Measurements from ENCODE around the gene ANKS1A. TPM values are rescaled to one million over a fixed set of nuclear protein-coding genes. Genes with fewer than 3 reads are reported as not detected.

ANKS1A gene
- total RNA-seq, 4 donors from 2014 or later: 25.7 to 49.7 (median 28.1) TPM

DNA sequence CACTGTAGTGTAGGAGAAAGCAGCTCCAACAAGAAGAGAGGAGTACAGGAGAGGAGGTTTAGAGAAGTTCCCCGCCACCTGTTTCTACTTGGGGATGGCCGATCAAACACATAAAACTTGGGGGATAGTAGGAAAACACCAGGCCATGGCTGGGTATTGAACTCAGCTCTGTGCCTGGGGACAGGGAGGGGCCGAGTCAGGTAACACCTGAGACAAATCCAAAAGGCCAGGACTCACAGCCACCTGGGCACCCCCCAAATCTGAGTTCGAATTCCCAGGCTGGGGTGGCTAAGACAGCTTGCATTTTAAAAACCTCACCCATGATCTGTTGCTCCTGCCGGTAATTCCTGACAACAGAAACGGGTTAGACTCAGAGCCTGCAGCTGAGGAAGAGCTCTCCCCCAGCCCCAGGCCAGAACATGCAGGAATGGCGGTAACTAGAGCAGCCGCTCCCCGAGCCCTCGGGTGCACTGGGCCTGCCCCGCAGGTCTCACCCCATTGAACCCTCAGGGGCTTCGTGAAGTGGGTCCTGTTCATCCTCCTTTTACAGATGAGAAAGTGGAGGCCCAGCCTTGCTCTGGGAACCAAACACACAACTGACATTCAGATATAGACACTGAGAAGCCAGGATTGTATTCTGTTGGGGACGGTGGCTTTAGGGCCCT, 191.1 kb downstream of the ANKS1A start:
- ATAC-seq (ENCODE audit: low FRiP score) (no peak), DNase-seq (ENCODE audit: low spot score) (no peak)
- TF ChIP-seq, protein P1, sequence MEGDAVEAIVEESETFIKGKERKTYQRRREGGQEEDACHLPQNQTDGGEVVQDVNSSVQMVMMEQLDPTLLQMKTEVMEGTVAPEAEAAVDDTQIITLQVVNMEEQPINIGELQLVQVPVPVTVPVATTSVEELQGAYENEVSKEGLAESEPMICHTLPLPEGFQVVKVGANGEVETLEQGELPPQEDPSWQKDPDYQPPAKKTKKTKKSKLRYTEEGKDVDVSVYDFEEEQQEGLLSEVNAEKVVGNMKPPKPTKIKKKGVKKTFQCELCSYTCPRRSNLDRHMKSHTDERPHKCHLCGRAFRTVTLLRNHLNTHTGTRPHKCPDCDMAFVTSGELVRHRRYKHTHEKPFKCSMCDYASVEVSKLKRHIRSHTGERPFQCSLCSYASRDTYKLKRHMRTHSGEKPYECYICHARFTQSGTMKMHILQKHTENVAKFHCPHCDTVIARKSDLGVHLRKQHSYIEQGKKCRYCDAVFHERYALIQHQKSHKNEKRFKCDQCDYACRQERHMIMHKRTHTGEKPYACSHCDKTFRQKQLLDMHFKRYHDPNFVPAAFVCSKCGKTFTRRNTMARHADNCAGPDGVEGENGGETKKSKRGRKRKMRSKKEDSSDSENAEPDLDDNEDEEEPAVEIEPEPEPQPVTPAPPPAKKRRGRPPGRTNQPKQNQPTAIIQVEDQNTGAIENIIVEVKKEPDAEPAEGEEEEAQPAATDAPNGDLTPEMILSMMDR (IDR thresholded peaks at IDR 0.05): no peak

DNA sequence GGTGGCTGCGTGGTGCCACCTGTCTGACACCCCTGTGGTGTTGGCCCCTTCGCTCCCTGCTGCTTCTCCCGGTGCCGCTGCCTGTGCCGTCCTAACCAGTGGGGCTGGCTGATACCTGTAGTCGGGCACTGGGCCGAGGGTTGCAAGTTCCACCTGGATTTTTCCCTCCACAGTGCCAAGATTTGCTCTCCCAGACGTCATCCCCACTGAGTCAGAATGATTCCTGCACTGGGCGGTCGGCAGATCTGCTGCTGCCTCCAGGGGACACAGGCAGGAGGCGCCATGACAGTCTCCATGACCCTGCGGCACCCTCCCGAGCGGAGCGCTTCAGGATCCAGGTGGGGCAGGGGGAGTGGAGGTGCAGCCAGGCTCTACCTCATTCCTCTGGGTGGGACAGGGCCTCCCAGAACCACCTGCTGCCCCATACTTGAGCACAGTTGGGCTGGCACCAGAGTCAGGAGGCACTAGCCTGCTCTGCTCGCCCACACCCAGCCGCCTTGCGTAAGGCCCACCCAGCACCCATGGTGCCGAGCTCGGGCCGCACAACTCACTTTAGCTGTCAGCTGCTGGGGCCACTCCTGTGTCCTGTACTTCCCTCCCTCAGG, 191.9 kb downstream of the ANKS1A start:
- TF ChIP-seq, protein P1 (IDR thresholded peaks at IDR 0.05): no peak
- ATAC-seq (ENCODE audit: low FRiP score) (no peak), DNase-seq (ENCODE audit: low spot score) (no peak)

- TF ChIP-seq, protein P1 (IDR thresholded peaks at IDR 0.05): no peak
- DNase-seq (ENCODE audit: low spot score) (no peak), ATAC-seq (ENCODE audit: low FRiP score) (no peak)
Observed at GRCh38 chr6:35081426-35081851, 192.4 kb downstream of the ANKS1A start.

DNA sequence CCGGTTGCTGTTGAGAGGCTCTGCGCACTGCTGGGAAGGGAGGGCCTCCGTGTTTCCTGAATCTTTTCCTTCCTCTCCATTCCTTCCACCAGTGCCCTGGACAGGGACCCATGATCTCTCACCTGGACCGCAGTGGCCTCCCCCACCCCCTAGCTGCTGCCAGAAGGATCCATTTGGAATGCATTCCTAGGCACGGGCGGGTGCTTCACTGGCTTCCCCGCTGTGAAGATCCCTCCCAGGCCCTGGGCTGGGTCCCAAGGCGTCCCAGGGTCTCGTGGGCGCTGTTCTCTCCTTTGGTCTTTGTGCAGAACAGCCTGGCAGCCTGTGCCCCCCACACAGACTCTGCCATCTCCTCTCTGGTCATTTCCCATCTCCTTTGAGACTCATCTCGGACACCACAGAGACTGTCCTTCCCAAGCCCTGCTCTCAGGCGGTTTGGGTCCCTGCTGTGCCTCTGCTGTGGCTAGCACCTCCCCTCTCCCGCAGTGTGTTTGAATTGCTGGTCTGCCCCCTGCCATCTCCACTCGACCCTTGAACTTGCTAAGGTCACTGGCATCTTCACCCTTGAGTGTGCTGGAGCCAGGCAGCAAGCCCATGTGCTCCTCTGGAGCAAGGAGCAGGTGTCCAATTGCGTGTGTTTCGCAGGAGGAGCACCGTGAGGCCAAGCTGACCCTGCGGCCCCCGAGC, 193.1 kb downstream of the ANKS1A start:
- ATAC-seq (ENCODE audit: low FRiP score) (no peak), DNase-seq (ENCODE audit: low spot score) (no peak)
- TF ChIP-seq, protein P1 (IDR thresholded peaks at IDR 0.05): no peak

DNA sequence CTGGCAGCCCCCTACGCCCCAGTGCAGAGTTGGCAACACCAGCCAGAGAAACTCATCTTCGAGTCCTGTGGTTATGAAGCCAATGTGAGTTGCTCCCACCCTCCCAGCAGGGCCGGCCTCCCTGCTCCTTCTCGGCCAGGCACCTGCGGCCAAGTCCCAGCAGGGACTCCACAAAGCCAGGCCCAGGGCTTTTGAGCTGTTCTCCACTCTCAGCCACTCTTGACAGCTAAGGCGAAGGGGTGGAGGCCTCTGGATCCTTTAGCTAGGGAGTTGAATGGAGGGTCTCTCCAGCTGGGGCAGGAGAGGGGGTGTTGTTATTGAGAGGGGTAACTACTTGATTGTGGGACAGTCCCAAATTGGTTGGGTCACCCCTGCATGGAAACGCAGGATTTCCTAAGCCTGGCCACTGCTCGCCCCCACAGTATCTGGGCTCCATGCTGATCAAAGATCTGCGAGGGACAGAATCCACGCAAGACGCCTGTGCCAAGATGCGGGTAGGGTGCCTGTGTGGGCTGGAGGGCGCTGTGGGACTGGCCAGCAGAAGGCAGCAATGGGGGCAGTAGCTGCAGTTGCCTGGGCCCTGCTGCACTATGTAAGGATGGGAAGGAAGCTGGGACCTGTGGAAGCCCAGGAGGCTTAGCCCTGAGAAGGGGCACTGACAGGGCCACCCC, 193.8 kb downstream of the ANKS1A start:
- no peak for ATAC-seq (ENCODE audit: low FRiP score)
- no peak for DNase-seq (ENCODE audit: low spot score)
- TF ChIP-seq, protein P1 (IDR thresholded peaks at IDR 0.05): no peak

- TF ChIP-seq, protein P1 (IDR thresholded peaks at IDR 0.05): no peak
- DNase-seq (ENCODE audit: low spot score) (no peak), ATAC-seq (ENCODE audit: low FRiP score) (no peak)
Observed at GRCh38 chr6:35083507-35083906, 194.5 kb downstream of the ANKS1A start.
